OCI-M2 (cell line): ENCODE results near the gene RPS8.
A peak's percentile ranks its signal among the peaks of the same experiment; 100 is the strongest.
"Not testable (repeated sequence)": the region's sequence is repeated elsewhere in the genome, so short reads cannot be mapped to it uniquely, and the experiment has no call there.

ENCODE experiments used
- DNase-seq: peaks from one replicate; lab custom pipeline; 2025; ENCODE audit not compliant: unreplicated experiment; lab: John Stamatoyannopoulos, UW

Gene RPS8

GRCh38 chr1:44780583-44781121 lies 5.3 kb downstream of the RPS8 start:
- DNase-seq: no peak

- no peak for DNase-seq
Measured at GRCh38 chr1:44783697-44784093, 8.4 kb downstream of the RPS8 start.

GRCh38 chr1:44784094-44785028 lies 9.0 kb downstream of the RPS8 start:
- DNase-seq: no peak

- no peak for DNase-seq
Measured at GRCh38 chr1:44785029-44785380, 9.7 kb downstream of the RPS8 start.

GRCh38 chr1:44785501-44786137 lies 10.3 kb downstream of the RPS8 start:
- no peak for DNase-seq

- DNase-seq: no peak
Measured at GRCh38 chr1:44786138-44786840, 10.9 kb downstream of the RPS8 start.

- no peak for DNase-seq
Measured at GRCh38 chr1:44786841-44787426, 11.6 kb downstream of the RPS8 start.

DNA sequence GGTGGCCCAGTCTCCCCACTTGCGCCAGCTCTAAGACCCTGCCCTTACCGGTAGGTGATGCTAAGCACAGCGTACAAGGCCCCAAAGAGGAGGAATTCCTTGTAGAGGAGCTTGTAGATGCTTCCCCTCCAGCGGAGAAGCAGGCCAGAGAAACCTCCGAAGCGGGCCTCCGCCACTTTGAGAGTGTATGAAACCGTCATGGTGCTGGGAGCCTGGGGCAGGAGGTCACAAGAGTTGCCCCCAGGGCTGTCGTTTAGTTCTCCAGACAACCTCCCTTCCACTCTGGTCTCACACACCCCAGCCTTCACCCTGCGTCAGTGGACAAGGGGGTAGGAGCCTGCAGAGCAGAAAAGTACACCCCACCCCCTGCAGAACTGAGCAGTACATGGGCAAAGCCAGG lies 12.2 kb downstream of the RPS8 start:
- DNase-seq: no peak

GRCh38 chr1:44788120-44788860 lies 12.9 kb downstream of the RPS8 start, which contains the start of gene BEST4:
TSS of gene BEST4 (minus strand) at chr1:44788170. CDS start at chr1:44787705, 465 bp downstream.
- DNase-seq: no peak

DNA sequence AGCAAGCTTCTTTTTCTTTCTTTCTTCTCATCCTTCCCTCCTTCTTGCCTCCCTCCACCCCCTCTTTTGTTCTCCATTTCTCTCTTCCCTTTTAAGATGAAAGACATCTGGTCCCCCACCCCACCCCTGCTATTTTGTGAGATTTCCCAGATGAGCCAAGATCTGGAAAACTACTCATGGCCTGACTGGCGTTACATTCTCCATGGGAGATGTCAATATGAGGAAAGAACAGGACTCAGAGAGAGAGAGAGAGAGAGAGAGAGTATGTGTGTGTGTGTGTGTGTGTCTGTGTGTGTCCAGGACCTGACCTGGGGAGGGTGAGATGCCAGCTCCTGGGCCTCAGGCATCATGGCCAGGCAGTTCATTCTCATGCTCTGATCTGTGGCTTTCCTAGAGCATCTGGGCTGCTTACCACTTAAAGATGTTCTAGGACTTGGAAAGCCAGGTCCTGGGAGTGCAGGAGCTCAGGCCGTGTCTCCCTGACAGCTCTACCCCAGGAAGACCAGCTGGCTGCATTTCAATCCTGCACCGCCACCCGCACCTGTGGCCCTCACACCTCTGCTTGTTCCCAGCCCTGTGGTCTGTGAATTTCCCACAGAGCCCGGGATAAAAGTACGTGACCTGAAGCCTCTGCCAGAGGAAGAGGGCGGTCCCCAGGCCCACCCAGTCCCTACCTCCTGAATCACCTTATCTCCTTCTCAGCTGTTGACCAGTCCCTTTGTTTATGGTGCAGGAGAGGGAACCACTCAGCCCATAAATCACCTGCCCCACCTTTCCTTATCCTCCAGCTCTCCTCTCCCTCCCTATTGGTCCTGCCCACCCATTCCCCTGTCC lies 15.8 kb downstream of the RPS8 start:
- no peak for DNase-seq

DNA sequence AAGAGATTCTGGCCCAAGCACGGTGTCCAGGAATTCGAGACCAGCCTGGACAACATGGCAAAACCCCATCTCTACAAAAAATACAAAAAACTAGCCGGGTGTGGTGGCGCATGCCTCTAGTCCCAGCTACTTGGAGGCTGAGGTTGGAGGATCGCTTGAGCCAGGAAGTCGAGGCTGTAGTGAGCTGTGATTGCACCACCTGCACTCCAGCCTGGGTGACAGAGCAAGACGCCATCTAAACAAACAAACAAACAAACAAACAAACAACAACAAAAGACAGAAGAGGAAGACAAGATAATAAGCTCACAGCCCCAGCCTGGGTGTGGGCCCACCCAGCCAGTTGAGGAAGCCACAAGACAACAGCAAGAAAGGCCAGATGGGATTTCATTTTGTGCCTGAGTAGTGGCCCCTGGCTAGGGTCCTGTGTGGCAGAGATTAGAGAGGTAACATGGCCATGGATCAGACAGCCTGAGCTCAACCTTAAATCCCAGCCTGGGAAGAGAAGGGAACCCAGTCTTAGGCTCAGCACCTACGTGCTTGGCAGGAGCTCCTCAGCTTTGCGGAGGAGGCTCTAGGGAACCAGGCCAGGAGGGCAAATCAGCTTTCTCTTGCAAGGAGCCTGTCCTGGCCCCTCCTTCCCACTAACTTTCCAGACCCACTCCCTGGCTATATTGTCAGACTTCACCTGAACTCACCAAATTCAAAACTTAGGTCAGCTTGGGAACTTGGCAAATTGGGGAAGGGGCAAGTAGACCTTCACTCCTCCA lies 17.6 kb downstream of the RPS8 start:
- no peak for DNase-seq

- DNase-seq: not testable (repeated sequence)
Measured at GRCh38 chr1:44797886-44798285, 22.5 kb downstream of the RPS8 start.

DNA sequence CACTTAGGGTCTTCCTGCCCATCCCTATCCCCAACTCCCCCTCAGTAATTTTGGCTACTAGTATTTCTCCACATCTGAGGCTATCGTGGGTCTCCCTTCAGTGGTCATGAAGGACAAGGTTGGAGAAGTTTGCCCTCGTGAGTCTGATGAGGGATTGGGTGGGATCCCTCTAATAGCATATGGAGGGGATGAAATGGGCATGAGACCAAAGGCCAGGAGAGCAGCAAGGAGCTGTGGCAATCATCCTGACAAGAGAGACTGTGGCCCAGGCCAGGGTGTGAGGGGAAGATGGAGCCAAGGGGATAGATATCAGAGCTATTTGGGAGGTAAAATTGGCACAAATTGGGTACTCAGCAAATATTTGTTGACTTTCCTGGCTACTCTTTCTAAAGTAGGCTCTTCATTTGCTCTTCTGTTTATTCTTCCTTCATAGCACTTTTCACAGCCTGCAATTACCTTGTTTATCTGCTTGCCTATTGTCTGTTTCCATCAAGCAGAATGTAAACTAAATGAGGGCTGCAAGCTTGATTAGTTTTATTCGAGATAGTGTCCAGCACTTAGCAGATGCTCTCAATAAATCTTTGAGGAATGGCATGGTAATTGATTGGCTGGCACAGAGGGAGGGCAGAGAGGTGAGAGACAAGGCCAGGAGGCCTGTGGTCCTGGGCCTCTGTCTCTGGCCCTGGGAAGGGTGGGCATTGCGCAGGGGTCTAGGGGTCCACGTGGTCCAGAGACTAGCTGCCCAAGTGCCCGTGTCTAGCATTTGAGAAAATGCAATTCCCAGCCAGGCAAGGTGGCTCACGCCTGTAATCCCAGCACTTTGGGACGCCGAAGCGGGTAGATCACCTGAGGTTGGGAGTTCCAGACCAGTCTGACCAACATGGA lies 23.4 kb downstream of the RPS8 start:
- DNase-seq: no peak

DNA sequence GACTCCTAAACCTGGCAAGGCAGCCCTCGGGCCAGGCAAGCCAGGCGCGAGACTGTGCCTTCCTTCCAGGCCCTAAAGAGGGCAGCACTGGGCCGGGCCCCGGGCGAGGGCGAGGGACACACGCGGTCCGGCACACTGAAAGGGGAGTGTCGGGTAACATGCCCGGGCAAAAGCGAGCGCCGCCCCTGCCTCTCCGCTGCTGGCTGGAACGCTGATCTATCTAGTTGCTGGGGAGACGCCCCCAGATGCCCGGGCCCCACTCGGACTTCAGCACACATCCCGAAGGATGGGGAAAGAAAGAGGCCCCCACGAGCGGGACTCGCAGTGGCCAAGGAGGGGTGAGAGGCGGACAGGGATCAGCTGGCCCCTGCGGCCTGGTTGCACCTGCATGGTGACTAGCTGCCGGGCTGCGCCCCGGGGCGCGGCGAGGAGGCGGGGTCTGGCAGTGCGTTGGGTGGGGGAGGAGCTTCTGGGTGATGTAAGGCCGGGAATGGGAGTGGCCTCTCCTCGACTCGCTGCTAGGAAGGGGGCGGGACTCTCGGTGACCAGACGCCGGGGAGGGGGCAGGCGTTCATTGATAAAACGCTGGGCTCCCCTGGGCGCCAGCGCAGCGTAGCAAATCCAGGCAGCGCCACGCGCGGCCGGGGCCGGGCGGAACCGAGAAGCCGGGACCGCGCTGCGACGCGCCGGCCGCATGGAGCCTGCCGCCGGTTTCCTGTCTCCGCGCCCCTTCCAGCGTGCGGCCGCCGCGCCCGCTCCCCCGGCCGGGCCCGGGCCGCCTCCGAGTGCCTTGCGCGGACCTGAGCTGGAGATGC lies 24.6 kb downstream of the RPS8 start, which contains the start of gene PLK3:
Gene PLK3 (plus strand): TSS at position 608 of the 815 bp plus-strand sequence. CDS start 87 bp downstream, at position 695.
- DNase-seq: peak; percentile 95

DNA sequence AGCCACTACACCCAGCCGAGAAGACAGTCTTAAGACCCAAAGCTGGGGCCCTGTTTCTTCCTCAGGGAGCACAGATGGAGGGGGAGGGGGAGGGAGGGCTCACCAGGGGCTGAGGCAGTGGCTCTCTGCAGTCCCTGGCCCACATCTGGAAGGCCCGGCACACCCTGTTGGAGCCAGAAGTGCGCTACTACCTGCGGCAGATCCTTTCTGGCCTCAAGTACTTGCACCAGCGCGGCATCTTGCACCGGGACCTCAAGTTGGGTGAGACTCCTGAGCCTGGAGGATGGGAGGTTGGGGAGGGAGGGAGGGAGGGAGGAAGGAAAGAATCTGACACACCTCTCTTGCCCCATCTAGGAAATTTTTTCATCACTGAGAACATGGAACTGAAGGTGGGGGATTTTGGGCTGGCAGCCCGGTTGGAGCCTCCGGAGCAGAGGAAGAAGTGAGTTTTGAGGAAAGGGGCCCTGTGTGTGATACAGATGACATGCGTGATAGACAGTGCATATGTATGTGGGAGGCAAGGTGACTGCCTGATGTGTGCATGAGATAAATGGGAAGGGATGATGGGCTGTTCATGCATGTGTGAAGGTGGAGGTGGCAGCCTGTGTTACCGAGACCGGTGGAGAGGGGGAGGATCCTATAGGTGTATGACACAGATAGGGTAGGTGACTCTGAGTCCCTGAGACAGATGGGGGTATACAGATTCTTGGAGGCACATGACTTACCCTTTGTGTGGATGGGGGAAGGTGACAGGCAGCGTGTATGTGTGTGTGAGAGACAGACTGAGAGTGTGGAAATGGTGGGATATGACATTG lies 26.4 kb downstream of the RPS8 start:
- DNase-seq: no peak
